ENCODE results near the gene BANK1.

Gene BANK1

DNA sequence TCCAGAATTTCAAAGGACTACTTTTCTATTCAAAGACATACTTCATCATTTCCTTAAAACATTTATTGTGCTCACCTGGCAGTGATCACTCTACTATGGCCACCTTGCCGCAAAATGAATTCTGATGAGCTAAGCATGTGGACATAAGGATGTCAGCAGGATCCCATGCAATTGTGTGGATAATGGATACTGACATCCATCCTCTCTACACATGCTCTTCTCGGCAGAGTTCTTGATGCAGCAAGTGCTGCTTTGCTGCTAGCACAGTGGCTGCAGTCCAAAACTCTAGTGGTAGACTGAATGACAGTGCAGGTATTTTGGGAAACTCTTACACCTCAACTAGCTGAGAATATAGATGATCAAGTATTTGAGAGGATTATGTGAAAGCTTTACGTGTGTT lies 168.0 kb downstream of the BANK1 start:
- no peaks in the 10 kb centered on the region for H3K27me3 ChIP-seq (replicated peaks; ENCODE audit: control insufficient read depth, insufficient read depth, low read length)
- DNase-seq (ENCODE audit: low read depth) = no peak

DNA sequence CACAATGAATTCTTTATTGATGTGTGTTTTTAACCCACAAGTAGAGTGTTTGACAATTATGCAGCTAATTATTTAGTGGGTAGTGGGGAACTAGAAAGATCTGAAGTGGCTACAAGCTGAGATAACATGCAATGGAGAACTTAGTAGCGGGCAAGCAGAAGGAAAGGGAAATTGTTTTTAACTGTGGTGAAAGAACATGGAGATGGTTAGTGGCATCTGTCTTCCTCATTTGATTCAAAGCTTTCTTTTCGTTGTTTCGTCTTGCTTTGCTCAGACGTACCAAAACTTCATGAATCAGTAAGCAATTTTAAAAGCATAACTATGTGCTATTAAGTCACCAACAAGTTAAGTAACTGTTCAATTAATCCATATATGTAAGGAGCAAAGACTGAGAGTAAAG lies 169.9 kb downstream of the BANK1 start:
- Histone ChIP-seq H3K36me3 (ENCODE audit: control insufficient read depth, insufficient read depth, low read length, severe bottlenecking) (no peaks in the 10 kb centered on the region), H3K27me3 (replicated peaks; ENCODE audit: control insufficient read depth, insufficient read depth, low read length) (no peaks in the 10 kb centered on the region), H3K9me3 (ENCODE audit: control insufficient read depth, low read length) (no peaks in the 10 kb centered on the region), H3K4me1 (ENCODE audit: control insufficient read depth, insufficient read depth, low read length) (peaks cover 6% of the 10 kb centered on the region), H3K4me3 (ENCODE audit: low read length) (no peak overlapping the region), H3K9ac (ENCODE audit: low read length) (no peak overlapping the region)
- DNase-seq (ENCODE audit: low read depth) = no peak

More for the DNA sequence above, 168.0 kb downstream of the BANK1 start:
- no peak overlapping the region for H3K9ac ChIP-seq (ENCODE audit: low read length)
- no peak overlapping the region for H3K4me3 ChIP-seq (ENCODE audit: low read length)
- H3K9me3 ChIP-seq (ENCODE audit: control insufficient read depth, low read length) = no peaks in the 10 kb centered on the region
- H3K36me3 ChIP-seq (ENCODE audit: control insufficient read depth, insufficient read depth, low read length, severe bottlenecking) = no peaks in the 10 kb centered on the region
- peaks cover 16% of the 10 kb centered on the region for H3K4me1 ChIP-seq (ENCODE audit: control insufficient read depth, insufficient read depth, low read length)

DNA sequence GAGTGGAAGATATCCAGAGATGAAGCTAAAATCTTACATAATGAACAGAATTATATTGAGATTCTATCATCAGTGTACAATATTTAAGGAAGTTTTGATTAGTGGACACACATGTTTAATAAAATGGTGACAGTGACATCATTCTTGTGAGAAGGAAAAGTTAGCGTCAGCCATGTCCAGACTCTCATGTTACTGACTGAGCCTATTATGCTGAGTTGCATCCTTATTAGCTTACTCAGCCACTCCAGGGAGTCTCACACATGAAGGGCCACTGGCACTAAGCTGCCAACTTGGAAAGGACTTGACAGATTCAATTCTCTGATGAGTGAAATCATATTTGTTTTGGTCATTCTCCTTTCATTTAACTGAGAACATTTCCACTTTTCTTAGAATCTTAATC lies 170.6 kb downstream of the BANK1 start:
- Histone ChIP-seq H3K4me3 (ENCODE audit: low read length) (no peak overlapping the region), H3K36me3 (ENCODE audit: control insufficient read depth, insufficient read depth, low read length, severe bottlenecking) (no peaks in the 10 kb centered on the region), H3K27me3 (replicated peaks; ENCODE audit: control insufficient read depth, insufficient read depth, low read length) (no peaks in the 10 kb centered on the region), H3K9ac (ENCODE audit: low read length) (no peak overlapping the region), H3K9me3 (ENCODE audit: control insufficient read depth, low read length) (no peaks in the 10 kb centered on the region), H3K4me1 (ENCODE audit: control insufficient read depth, insufficient read depth, low read length) (peaks cover 6% of the 10 kb centered on the region)
- peak; percentile 55 for DNase-seq (ENCODE audit: low read depth)

DNA sequence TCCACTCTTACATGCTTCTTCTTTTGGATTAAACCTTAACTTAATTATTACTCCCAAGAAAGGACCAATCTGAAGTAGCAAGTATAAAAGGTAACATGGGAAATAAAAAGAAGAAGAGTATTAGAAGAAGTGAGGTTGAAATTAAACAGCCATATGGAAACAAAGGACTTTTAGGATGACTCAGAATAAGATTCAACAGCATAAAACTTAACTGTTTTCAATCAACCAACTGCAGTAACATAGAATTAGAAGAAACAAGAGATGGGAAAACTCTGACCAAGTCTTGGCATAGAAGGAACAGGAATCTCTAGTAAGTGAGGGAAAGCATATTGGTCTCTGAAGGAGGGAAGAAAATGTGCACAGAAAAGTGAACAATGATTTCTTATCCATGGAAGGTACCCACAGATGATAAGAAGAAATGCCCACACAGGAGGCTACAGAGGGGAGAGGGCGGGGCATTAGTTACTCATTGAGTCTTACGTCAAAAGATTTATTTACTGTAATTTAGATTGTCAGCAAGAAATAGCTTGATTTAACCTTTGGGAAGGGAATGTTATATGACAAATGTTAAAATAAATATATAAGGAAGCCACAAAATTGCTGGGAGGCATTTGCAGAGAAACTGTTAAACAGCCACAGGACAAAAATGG lies 177.3 kb downstream of the BANK1 start:
- Histone ChIP-seq H3K9me3 (ENCODE audit: control insufficient read depth, low read length) (no peaks in the 10 kb centered on the region), H3K4me3 (ENCODE audit: low read length) (no peak overlapping the region), H3K36me3 (ENCODE audit: control insufficient read depth, insufficient read depth, low read length, severe bottlenecking) (no peaks in the 10 kb centered on the region), H3K27me3 (replicated peaks; ENCODE audit: control insufficient read depth, insufficient read depth, low read length) (no peaks in the 10 kb centered on the region), H3K9ac (ENCODE audit: low read length) (no peak overlapping the region), H3K4me1 (ENCODE audit: control insufficient read depth, insufficient read depth, low read length) (peaks cover 11% of the 10 kb centered on the region)
- peak; percentile 25 for DNase-seq (ENCODE audit: low read depth)

DNA sequence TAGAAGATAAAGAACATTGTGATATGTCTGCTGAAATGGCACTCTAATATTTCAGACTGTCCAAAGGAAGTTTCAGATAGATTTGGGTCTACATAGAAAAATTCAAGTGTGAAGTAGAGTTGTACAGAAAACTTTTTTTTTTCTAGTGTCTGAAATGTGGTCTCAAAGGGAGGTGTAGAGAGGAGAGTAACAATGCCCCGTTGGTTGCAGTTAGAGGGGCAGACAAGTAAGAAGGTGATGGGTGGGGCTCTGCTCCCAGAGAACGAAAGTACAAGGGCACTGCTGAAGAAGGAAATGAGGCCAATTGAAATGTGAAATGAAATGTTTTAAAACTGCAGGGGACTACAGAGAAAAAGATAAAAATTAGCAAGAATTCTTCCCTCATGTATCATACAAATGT lies 177.8 kb downstream of the BANK1 start:
- Histone ChIP-seq H3K36me3 (ENCODE audit: control insufficient read depth, insufficient read depth, low read length, severe bottlenecking) (no peaks in the 10 kb centered on the region), H3K4me3 (ENCODE audit: low read length) (no peak overlapping the region), H3K4me1 (ENCODE audit: control insufficient read depth, insufficient read depth, low read length) (peaks cover 13% of the 10 kb centered on the region), H3K9me3 (ENCODE audit: control insufficient read depth, low read length) (no peaks in the 10 kb centered on the region), H3K27me3 (replicated peaks; ENCODE audit: control insufficient read depth, insufficient read depth, low read length) (no peaks in the 10 kb centered on the region), H3K9ac (ENCODE audit: low read length) (no peak overlapping the region)
- DNase-seq (ENCODE audit: low read depth) = no peak

DNA sequence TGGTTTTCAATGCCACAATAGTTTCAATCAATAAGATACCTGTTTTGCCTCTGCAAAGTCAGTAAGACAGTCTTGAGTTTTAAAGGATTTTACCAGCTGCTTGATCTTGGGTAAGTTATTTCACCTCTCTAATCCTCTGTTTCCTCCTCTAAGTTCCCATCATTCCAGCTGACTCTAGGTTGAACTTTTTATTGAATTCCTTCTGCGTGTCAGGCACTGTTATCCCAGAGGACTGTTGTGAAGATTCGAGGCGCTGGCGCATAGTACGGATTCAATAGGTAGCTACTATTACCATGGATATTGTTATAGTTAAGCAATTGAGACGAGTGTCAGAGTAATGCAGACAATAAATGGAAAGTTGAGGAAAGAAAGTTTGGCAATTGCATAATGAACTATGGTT lies 179.4 kb downstream of the BANK1 start:
- DNase-seq (ENCODE audit: low read depth) = no peak
- Histone ChIP-seq H3K9me3 (ENCODE audit: control insufficient read depth, low read length) (no peaks in the 10 kb centered on the region), H3K4me3 (ENCODE audit: low read length) (no peak overlapping the region), H3K4me1 (ENCODE audit: control insufficient read depth, insufficient read depth, low read length) (peaks cover 23% of the 10 kb centered on the region), H3K9ac (ENCODE audit: low read length) (no peak overlapping the region), H3K36me3 (ENCODE audit: control insufficient read depth, insufficient read depth, low read length, severe bottlenecking) (no peaks in the 10 kb centered on the region), H3K27me3 (replicated peaks; ENCODE audit: control insufficient read depth, insufficient read depth, low read length) (no peaks in the 10 kb centered on the region)

DNA sequence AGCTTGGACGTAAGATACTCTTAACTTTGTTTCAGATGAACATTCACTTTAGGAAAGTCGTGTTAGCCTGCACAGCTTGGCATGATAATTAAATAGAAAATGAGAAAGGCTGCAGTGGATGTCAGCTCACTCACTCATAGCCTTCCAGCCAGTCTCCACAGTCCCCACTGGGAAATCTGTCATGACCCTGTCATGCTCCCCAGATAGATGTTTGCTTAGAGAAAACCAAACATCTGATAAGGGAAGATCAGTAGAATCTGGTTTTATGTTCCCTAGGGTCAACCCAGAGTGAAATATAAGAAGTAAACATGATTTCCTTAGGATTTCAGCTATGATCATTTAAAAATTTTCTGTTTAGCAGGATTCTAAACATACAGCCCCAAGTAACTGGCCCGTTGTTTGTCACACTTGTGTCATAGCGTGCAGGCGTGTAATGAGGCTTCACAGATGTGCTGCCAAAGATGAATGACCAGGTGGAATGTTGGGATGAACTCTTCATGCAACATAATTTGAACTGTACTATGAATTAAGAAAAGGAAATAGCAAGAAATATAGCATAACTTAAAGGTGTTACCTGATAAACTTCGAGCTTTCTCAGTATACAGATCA lies 180.1 kb downstream of the BANK1 start:
- H3K4me1 ChIP-seq (ENCODE audit: control insufficient read depth, insufficient read depth, low read length) = peaks cover 23% of the 10 kb centered on the region
- no peaks in the 10 kb centered on the region for H3K36me3 ChIP-seq (ENCODE audit: control insufficient read depth, insufficient read depth, low read length, severe bottlenecking)
- H3K9me3 ChIP-seq (ENCODE audit: control insufficient read depth, low read length) = no peaks in the 10 kb centered on the region
- no peak overlapping the region for H3K4me3 ChIP-seq (ENCODE audit: low read length)
- no peak overlapping the region for H3K9ac ChIP-seq (ENCODE audit: low read length)
- H3K27me3 ChIP-seq (replicated peaks; ENCODE audit: control insufficient read depth, insufficient read depth, low read length) = no peaks in the 10 kb centered on the region
- no peak for DNase-seq (ENCODE audit: low read depth)

DNA sequence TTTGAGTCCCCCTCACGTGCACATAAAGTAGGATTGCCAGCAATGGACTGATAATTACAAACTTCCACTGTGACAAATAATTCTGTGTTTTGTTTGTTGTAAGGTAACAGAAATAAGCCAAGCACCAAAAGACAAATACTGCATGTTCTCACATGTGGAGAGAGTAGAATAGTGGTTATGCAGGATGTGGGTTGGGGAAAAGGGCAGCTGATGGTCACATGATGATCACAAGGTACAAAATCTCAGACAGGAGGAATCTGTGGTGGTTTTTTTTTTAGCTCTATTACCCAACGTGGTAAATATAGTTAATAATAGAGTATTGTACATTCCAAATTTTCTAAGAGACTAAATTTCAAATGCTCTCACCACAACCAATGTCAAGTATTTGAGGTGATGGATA lies 182.3 kb downstream of the BANK1 start:
- no peaks in the 10 kb centered on the region for H3K9me3 ChIP-seq (ENCODE audit: control insufficient read depth, low read length)
- H3K27me3 ChIP-seq (replicated peaks; ENCODE audit: control insufficient read depth, insufficient read depth, low read length) = no peaks in the 10 kb centered on the region
- H3K36me3 ChIP-seq (ENCODE audit: control insufficient read depth, insufficient read depth, low read length, severe bottlenecking) = no peaks in the 10 kb centered on the region
- no peak overlapping the region for H3K9ac ChIP-seq (ENCODE audit: low read length)
- H3K4me1 ChIP-seq (ENCODE audit: control insufficient read depth, insufficient read depth, low read length) = peaks cover 35% of the 10 kb centered on the region
- DNase-seq (ENCODE audit: low read depth) = no peak
- no peak overlapping the region for H3K4me3 ChIP-seq (ENCODE audit: low read length)

DNA sequence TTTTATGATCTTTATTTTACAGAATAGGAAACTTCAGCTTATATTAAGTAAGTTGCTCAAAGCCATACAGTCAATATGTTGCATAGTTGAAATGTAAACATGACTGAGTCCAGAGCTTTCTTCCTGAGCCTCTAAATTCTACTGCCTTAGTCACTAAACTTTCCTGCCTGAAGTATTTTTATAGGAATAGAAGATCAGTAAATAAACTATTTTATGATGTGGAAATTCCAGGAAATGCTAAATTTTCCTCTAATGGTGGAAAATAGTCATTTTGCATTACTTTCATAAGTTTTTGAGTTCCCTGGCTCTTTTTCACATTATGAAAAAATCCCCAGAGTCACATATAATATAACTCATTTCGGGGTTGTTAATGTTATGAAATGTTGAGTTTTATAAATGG lies 182.8 kb downstream of the BANK1 start:
- Histone ChIP-seq H3K4me3 (ENCODE audit: low read length) (peak overlapping the region; percentile 32), H3K9me3 (ENCODE audit: control insufficient read depth, low read length) (no peaks in the 10 kb centered on the region), H3K4me1 (ENCODE audit: control insufficient read depth, insufficient read depth, low read length) (peaks cover 35% of the 10 kb centered on the region), H3K36me3 (ENCODE audit: control insufficient read depth, insufficient read depth, low read length, severe bottlenecking) (no peaks in the 10 kb centered on the region), H3K9ac (ENCODE audit: low read length) (no peak overlapping the region), H3K27me3 (replicated peaks; ENCODE audit: control insufficient read depth, insufficient read depth, low read length) (no peaks in the 10 kb centered on the region)
- peak; percentile 69 for DNase-seq (ENCODE audit: low read depth)

DNA sequence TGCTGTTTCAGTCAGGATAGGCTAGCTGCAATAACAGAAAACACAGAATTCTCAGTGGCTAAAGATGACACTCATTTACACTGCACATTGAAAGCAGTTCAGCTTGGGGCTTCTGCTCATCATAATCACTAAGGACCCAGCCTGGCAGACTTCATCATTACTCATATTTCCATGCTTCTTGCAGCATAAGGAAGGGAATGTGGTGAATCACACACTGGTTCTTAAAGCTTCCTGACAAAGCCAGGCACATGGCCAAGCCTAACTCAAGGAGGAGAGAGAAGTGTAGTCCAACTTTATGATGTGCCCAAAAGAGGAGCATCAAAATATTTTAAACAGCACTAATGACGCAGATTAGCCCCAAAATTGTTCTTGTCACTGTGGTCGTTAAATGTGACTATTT lies 186.5 kb downstream of the BANK1 start:
- DNase-seq (ENCODE audit: low read depth) = peak; percentile 98
- no peak overlapping the region for H3K9ac ChIP-seq (ENCODE audit: low read length)
- H3K36me3 ChIP-seq (ENCODE audit: control insufficient read depth, insufficient read depth, low read length, severe bottlenecking) = no peaks in the 10 kb centered on the region
- H3K27me3 ChIP-seq (replicated peaks; ENCODE audit: control insufficient read depth, insufficient read depth, low read length) = no peaks in the 10 kb centered on the region
- peaks cover 24% of the 10 kb centered on the region for H3K4me1 ChIP-seq (ENCODE audit: control insufficient read depth, insufficient read depth, low read length)
- H3K9me3 ChIP-seq (ENCODE audit: control insufficient read depth, low read length) = no peaks in the 10 kb centered on the region
- no peak overlapping the region for H3K4me3 ChIP-seq (ENCODE audit: low read length)

DNA sequence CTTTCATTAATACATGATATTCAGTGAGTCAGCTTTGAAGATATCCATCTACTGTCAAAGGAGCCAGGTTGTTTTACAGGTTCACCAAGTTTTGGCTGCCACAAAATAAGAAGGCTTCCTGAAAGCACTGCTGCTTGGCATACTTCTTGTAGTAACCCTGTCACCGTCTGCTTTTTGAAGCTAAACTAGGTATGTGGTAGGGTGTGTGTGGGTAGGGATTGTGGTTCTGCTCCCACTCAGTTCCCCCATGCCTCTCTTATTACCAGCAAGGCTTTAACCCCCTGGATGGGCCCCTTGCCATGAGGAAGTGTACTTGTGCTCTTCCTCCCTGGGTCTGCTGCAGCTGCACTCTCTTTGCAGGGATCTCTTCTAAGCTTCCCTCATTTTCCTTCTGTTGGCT lies 191.2 kb downstream of the BANK1 start:
- no peak overlapping the region for H3K4me3 ChIP-seq (ENCODE audit: low read length)
- peaks cover 7% of the 10 kb centered on the region for H3K4me1 ChIP-seq (ENCODE audit: control insufficient read depth, insufficient read depth, low read length)
- H3K9me3 ChIP-seq (ENCODE audit: control insufficient read depth, low read length) = no peaks in the 10 kb centered on the region
- H3K9ac ChIP-seq (ENCODE audit: low read length) = no peak overlapping the region
- DNase-seq (ENCODE audit: low read depth) = no peak
- H3K27me3 ChIP-seq (replicated peaks; ENCODE audit: control insufficient read depth, insufficient read depth, low read length) = no peaks in the 10 kb centered on the region
- H3K36me3 ChIP-seq (ENCODE audit: control insufficient read depth, insufficient read depth, low read length, severe bottlenecking) = no peaks in the 10 kb centered on the region

DNA sequence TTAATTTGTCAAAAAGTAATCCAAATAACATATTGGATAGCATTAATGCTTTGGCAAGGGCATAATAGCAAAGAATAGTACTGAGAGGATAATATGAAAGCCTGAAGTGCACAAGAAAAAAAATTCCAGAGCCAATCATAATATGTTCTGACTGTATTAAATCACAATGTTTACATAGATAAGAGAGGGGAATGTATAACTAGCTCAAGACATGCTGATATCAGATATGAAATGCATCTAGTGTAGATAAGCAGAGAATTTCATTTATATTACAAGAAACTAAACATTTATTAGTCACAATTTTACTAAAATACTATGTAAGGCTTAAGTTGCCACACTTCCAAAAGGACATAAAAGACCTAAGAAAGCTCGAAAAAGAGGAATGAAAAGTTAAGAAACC lies 193.3 kb downstream of the BANK1 start:
- Histone ChIP-seq H3K9me3 (ENCODE audit: control insufficient read depth, low read length) (no peaks in the 10 kb centered on the region), H3K36me3 (ENCODE audit: control insufficient read depth, insufficient read depth, low read length, severe bottlenecking) (no peaks in the 10 kb centered on the region), H3K4me3 (ENCODE audit: low read length) (no peak overlapping the region), H3K9ac (ENCODE audit: low read length) (no peak overlapping the region), H3K4me1 (ENCODE audit: control insufficient read depth, insufficient read depth, low read length) (no peaks in the 10 kb centered on the region), H3K27me3 (replicated peaks; ENCODE audit: control insufficient read depth, insufficient read depth, low read length) (no peaks in the 10 kb centered on the region)
- DNase-seq (ENCODE audit: low read depth) = no peak

All from adipocyte (in vitro differentiated cells).